NOMO-1 treated with DMSO at 0.1 percent for 48 hours (cell line): ENCODE results near the gene TDRD7.

Source experiments
- DNase-seq: peaks from one replicate; lab custom pipeline; 2025; ENCODE audit not compliant: unreplicated experiment; lab: John Stamatoyannopoulos, UW

The TDRD7 gene

GRCh38 chr9:97504381-97505216, 92.7 kb downstream of the TDRD7 start:
- DNase-seq, result no peak

GRCh38 chr9:97505845-97506244, 93.9 kb downstream of the TDRD7 start:
- DNase-seq, result no peak

GRCh38 chr9:97506306-97506705, 94.4 kb downstream of the TDRD7 start:
- no peak for DNase-seq

- DNase-seq, result no peak
These were observed 94.9 kb downstream of the TDRD7 start for GRCh38 chr9:97506787-97507186.

- DNase-seq, result peak; percentile 49
These were observed 95.6 kb downstream of the TDRD7 start for GRCh38 chr9:97507428-97507984.

GRCh38 chr9:97508852-97509251, 97.0 kb downstream of the TDRD7 start:
- DNase-seq, result no peak

GRCh38 chr9:97510797-97511654, 99.1 kb downstream of the TDRD7 start:
- no peak for DNase-seq

GRCh38 chr9:97511655-97512427, 99.9 kb downstream of the TDRD7 start:
- no peak for DNase-seq

- no peak for DNase-seq
These were observed 101.2 kb downstream of the TDRD7 start for GRCh38 chr9:97512966-97513560.

GRCh38 chr9:97514531-97514930, 102.6 kb downstream of the TDRD7 start:
- no peak for DNase-seq

- DNase-seq, result no peak
These were observed 103.8 kb downstream of the TDRD7 start for GRCh38 chr9:97515662-97516061.

GRCh38 chr9:97516111-97516510, 104.2 kb downstream of the TDRD7 start:
- DNase-seq, result no peak

- DNase-seq, result no peak
These were observed 105.6 kb downstream of the TDRD7 start for GRCh38 chr9:97517331-97518089.

- DNase-seq, result no peak
These were observed 106.4 kb downstream of the TDRD7 start for GRCh38 chr9:97518166-97518908.

- peak; percentile 79 for DNase-seq
These were observed 107.0 kb downstream of the TDRD7 start for GRCh38 chr9:97518909-97519307.

- DNase-seq, result no peak
These were observed 107.6 kb downstream of the TDRD7 start for GRCh38 chr9:97519441-97519970.

- no peak for DNase-seq
These were observed 109.9 kb downstream of the TDRD7 start for GRCh38 chr9:97521576-97522333.

- DNase-seq, result no peak
These were observed 112.5 kb downstream of the TDRD7 start for GRCh38 chr9:97524424-97524823.
